Stimulated activated CD8-positive, alpha-beta memory T cell treated with anti-CD3 and anti-CD28 coated beads, Interleukin-12 subunit alpha, Interleukin-12 subunit beta, amount 100 ng/mL, for 24 hours (primary cell): ENCODE data around the gene PCSK5.

Experiments used
- DNase-seq: peaks from one replicate; pipeline ENCODE4 v3.0.0-alpha.2; 2020; ENCODE audit errors: extremely low read depth

The PCSK5 gene

GRCh38 chr9:76137931-76138330 lies 247.5 kb downstream of the PCSK5 start:
- DNase-seq: no peak

GRCh38 chr9:76138360-76138759 lies 247.9 kb downstream of the PCSK5 start:
- DNase-seq: no peak

- DNase-seq: no peak
These were observed 253.4 kb downstream of the PCSK5 start for GRCh38 chr9:76143834-76144233.

- DNase-seq: no peak
These were observed 259.5 kb downstream of the PCSK5 start for GRCh38 chr9:76150013-76150412.

- no peak for DNase-seq
These were observed 260.8 kb downstream of the PCSK5 start for GRCh38 chr9:76151267-76151666.

GRCh38 chr9:76153339-76153738 lies 262.9 kb downstream of the PCSK5 start:
- no peak for DNase-seq

GRCh38 chr9:76153902-76154629 lies 263.6 kb downstream of the PCSK5 start:
- DNase-seq: no peak

GRCh38 chr9:76155361-76155760 lies 264.9 kb downstream of the PCSK5 start:
- no peak for DNase-seq

GRCh38 chr9:76158713-76159112 lies 268.2 kb downstream of the PCSK5 start:
- DNase-seq: no peak

- no peak for DNase-seq
These were observed 268.9 kb downstream of the PCSK5 start for GRCh38 chr9:76159293-76159926.

- DNase-seq: no peak
These were observed 270.6 kb downstream of the PCSK5 start for GRCh38 chr9:76161106-76161505.

- no peak for DNase-seq
These were observed 271.1 kb downstream of the PCSK5 start for GRCh38 chr9:76161541-76161940.

GRCh38 chr9:76162086-76162730 lies 271.7 kb downstream of the PCSK5 start:
- DNase-seq: no peak

GRCh38 chr9:76162751-76163500 lies 272.5 kb downstream of the PCSK5 start:
- DNase-seq: no peak

- no peak for DNase-seq
These were observed 276.1 kb downstream of the PCSK5 start for GRCh38 chr9:76166526-76166925.

- no peak for DNase-seq
These were observed 285.7 kb downstream of the PCSK5 start for GRCh38 chr9:76176171-76176570.

- no peak for DNase-seq
These were observed 287.5 kb downstream of the PCSK5 start for GRCh38 chr9:76177931-76178330.

GRCh38 chr9:76180541-76180940 lies 290.1 kb downstream of the PCSK5 start:
- DNase-seq: no peak

GRCh38 chr9:76181020-76181641 lies 290.7 kb downstream of the PCSK5 start:
- no peak for DNase-seq

- no peak for DNase-seq
These were observed 291.3 kb downstream of the PCSK5 start for GRCh38 chr9:76181781-76182180.

GRCh38 chr9:76185432-76185831 lies 295.0 kb downstream of the PCSK5 start:
- no peak for DNase-seq

- no peak for DNase-seq
These were observed 297.8 kb downstream of the PCSK5 start for GRCh38 chr9:76188286-76188685.
